Body of pancreas (tissue), 4 donors: Measurements from ENCODE around the gene CDH10. TPM values are rescaled to one million over a fixed set of nuclear protein-coding genes. Genes with fewer than 3 reads are reported as not detected.

Experiments
- ATAC-seq: fragments of 150-250 bp; one replicate; pipeline ENCODE4 v1.9.1; 2016
- DNase-seq, 4 donors: peaks; one replicate each; pipeline ENCODE4 v3.0.0-alpha.2; 2019
- H3K27ac ChIP-seq, 4 donors: fragments of 200-600 bp; sonication (generic); 1 replicate in 3 of 4; 2 replicates in 1 of 4; pipeline versions ENCODE4 v1.5.1 to v1.6.1; 2016 to 2019; ENCODE audit warnings: mild to moderate bottlenecking in 1 of 4, mixed read lengths in 1 of 4, moderate library complexity in 1 of 4
- H3K27me3 ChIP-seq, 2 donors: fragments of 200-600 bp; sonication (generic); one replicate each; pipeline ENCODE4 v1.6.0; 2016; ENCODE audit warnings: mild to moderate bottlenecking in 1 of 2
- H3K36me3 ChIP-seq, 2 donors: fragments of 200-600 bp; sonication (generic); replicated peaks in 1 of 2; 2 replicates each; pipeline ENCODE4 v1.5.1; 2016; ENCODE audit warnings: low read depth in 2 of 2; ENCODE audit not compliant: insufficient read depth in 1 of 2
- H3K4me1 ChIP-seq: fragments of 200-600 bp; sonication (generic); one replicate; pipeline ENCODE4 v1.6.0; 2016
- H3K4me3 ChIP-seq, 2 donors: fragments of 200-600 bp; sonication (generic); 1 replicate in 1 of 2; 2 replicates in 1 of 2; pipeline ENCODE4 v1.5.1; 2016 to 2019
- H3K9me3 ChIP-seq, 3 donors: fragments of 200-600 bp; sonication (generic); 1 replicate in 2 of 3; 2 replicates in 1 of 3; pipeline ENCODE4 v1.5.1; 2016
- CTCF ChIP-seq, 7 experiments: fragments of 450-650 bp in 4 of 7; fragments of 200-600 bp in 3 of 7; sonication (generic) in 3 of 7; IDR thresholded peaks; one replicate each; pipeline ENCODE4 v1.5.1; 2016 to 2019; ENCODE audit warnings: antibody characterized with exemption in 7 of 7
- POLR2A ChIP-seq, 3 donors: fragments of 450-650 bp; IDR thresholded peaks; one replicate each; pipeline ENCODE4 v1.6.1; 2016; ENCODE audit warnings: antibody characterized with exemption in 3 of 3, mild to moderate bottlenecking in 2 of 3
- WGBS, 2 donors: methylation state at CpG; one replicate each; pipeline ENCODE4 v1.1.5; 2017; 5-methylcytosine and 5-hydroxymethylcytosine counted together
- intact Hi-C: fragments of 100-400 bp; cut with DNase I; formaldehyde crosslinking; loops from one replicate; pipeline ENCODE4 v1.15.1; 2023
- total RNA-seq, 2 donors: library from RNA; depleted of rRNA; stranded (reverse); fragments of >200 nt; gene quantifications; one replicate each; pipeline ENCODE4 v1.1.0, GENCODE V29; 2016

Gene CDH10
- total RNA-seq, 2 donors from 2014 or later, result 0.26 TPM; not detected in 1

- intact Hi-C loops, result no loop called here
- Histone ChIP-seq H3K27me3 (no peaks in the 10 kb centered on the region), H3K36me3 (no peaks in the 10 kb centered on the region), H3K9me3 (no peaks in the 10 kb centered on the region), H3K4me3 (no peak overlapping the region), H3K4me1 (no peaks in the 10 kb centered on the region), H3K27ac (no peak overlapping the region)
- ATAC-seq (no peak), DNase-seq (no peak)
- TF ChIP-seq CTCF (IDR thresholded peaks at IDR 0.05) (no peak), POLR2A (IDR thresholded peaks at IDR 0.05) (no peak)
These were observed 13.9 kb downstream of the CDH10 start for GRCh38 chr5:24630918-24631317.

GRCh38 chr5:24629798-24630197 is 15.0 kb downstream of the CDH10 start:
- no peaks in the 10 kb centered on the region for H3K4me1 ChIP-seq
- ATAC-seq (no peak), DNase-seq (no peak)
- no peaks in the 10 kb centered on the region for H3K27me3 ChIP-seq
- no peak overlapping the region for H3K27ac ChIP-seq
- no peaks in the 10 kb centered on the region for H3K36me3 ChIP-seq
- 57 to 65% methylated on average over 1 of the region's 1 CpG for WGBS, 2 donors
- no peaks in the 10 kb centered on the region for H3K9me3 ChIP-seq
- no peak overlapping the region for H3K4me3 ChIP-seq
- no peak for TF ChIP-seq POLR2A (IDR thresholded peaks at IDR 0.05)
- TF ChIP-seq CTCF (IDR thresholded peaks at IDR 0.05), result no peak
- intact Hi-C loops, result no loop called here

GRCh38 chr5:24624872-24625271 is 19.9 kb downstream of the CDH10 start:
- Histone ChIP-seq H3K27ac (no peak overlapping the region), H3K4me3 (no peak overlapping the region), H3K27me3 (no peaks in the 10 kb centered on the region), H3K36me3 (no peaks in the 10 kb centered on the region), H3K9me3 (no peaks in the 10 kb centered on the region), H3K4me1 (no peaks in the 10 kb centered on the region)
- intact Hi-C loops, result no loop called here
- no peak for TF ChIP-seq POLR2A (IDR thresholded peaks at IDR 0.05)
- TF ChIP-seq CTCF (IDR thresholded peaks at IDR 0.05), result no peak
- no peak for DNase-seq
- no peak for ATAC-seq

GRCh38 chr5:24623624-24624023 is 21.2 kb downstream of the CDH10 start:
- Histone ChIP-seq H3K36me3 (no peaks in the 10 kb centered on the region), H3K9me3 (no peaks in the 10 kb centered on the region), H3K4me1 (no peaks in the 10 kb centered on the region), H3K4me3 (no peak overlapping the region), H3K27me3 (no peaks in the 10 kb centered on the region), H3K27ac (no peak overlapping the region)
- ATAC-seq (no peak), DNase-seq (no peak)
- intact Hi-C loops, result no loop called here
- WGBS, 2 donors, result 26 to 31% methylated on average over 1 of the region's 1 CpG
- TF ChIP-seq POLR2A (IDR thresholded peaks at IDR 0.05), result no peak
- TF ChIP-seq CTCF (IDR thresholded peaks at IDR 0.05), result no peak

- WGBS, 2 donors, result 45 to 54% methylated on average over 5 of the region's 5 CpGs
- DNase-seq (no peak), ATAC-seq (no peak)
- H3K27ac ChIP-seq, result no peak overlapping the region
- no peaks in the 10 kb centered on the region for H3K36me3 ChIP-seq
- H3K4me3 ChIP-seq, result no peak overlapping the region
- no peaks in the 10 kb centered on the region for H3K27me3 ChIP-seq
- no peaks in the 10 kb centered on the region for H3K4me1 ChIP-seq
- intact Hi-C loops, result no loop called here
- no peaks in the 10 kb centered on the region for H3K9me3 ChIP-seq
- TF ChIP-seq CTCF (IDR thresholded peaks at IDR 0.05) (no peak), POLR2A (IDR thresholded peaks at IDR 0.05) (no peak)
These were observed 21.7 kb downstream of the CDH10 start for GRCh38 chr5:24623031-24623430.
